Measurements from ENCODE around the gene RPS6KA5.
"Not testable (repeated sequence)": the region's sequence is repeated elsewhere in the genome, so short reads cannot be mapped to it uniquely, and the experiment has no call there.

Gene RPS6KA5

GRCh38 chr14:91027561-91027960, 32.9 kb downstream of the RPS6KA5 start:
- DNase-seq (ENCODE audit: low read depth): no peak

- DNase-seq (ENCODE audit: low read depth): not testable (repeated sequence)
Measured at GRCh38 chr14:91022622-91023028, 37.8 kb downstream of the RPS6KA5 start.

DNA sequence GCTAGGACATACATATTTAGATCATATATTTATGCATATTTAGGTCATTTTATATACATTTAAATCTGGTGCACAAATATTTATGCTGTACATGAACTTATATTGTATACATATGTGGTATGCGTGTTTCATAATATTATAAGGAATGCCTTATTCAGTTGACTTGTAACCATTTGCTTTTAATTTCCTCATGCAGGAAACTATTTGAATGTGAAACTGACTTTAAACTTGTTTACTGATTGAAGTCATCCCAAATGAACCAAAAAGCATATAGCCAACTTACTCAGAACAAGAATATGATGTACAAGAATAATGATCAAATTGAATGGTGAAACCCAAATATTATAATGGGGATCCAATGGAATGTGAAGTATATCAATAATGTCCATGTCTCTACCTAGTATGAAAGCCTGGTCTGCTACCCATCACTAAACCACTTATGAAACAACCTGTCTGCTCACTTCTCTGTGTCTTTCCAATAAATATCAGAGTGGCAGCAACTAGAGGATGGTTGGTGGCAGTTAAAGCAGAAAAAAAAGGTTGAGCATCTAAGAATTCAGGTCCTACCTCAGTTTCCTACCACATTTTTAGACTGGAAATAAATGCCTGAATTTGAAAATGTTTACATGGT, 38.3 kb downstream of the RPS6KA5 start:
- DNase-seq (ENCODE audit: low read depth): no peak

- DNase-seq (ENCODE audit: low read depth): no peak
Measured at GRCh38 chr14:91021115-91021514, 39.3 kb downstream of the RPS6KA5 start.

DNA sequence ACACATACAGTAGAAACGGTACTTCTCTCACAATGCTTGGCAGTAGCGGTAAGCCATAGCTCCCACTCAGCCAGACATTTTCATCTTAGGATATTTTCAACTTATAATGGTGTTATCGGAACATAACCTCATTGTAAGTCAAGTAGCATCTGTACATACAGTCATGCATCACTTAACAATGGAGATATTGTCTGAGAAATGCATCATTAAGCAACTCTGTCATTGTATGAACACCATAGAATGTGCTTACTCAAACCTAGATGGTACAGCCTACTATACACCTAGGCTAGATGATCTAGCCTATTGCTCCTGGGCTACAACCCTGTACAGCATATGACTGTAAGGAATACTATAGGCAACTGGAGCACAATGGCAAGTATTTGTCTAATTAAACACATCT, 40.8 kb downstream of the RPS6KA5 start:
- DNase-seq (ENCODE audit: low read depth): no peak

- DNase-seq (ENCODE audit: low read depth): no peak
Measured at GRCh38 chr14:91018481-91018880, 42.0 kb downstream of the RPS6KA5 start.

- no peak for DNase-seq (ENCODE audit: low read depth)
Measured at GRCh38 chr14:91016800-91017410, 43.5 kb downstream of the RPS6KA5 start.

DNA sequence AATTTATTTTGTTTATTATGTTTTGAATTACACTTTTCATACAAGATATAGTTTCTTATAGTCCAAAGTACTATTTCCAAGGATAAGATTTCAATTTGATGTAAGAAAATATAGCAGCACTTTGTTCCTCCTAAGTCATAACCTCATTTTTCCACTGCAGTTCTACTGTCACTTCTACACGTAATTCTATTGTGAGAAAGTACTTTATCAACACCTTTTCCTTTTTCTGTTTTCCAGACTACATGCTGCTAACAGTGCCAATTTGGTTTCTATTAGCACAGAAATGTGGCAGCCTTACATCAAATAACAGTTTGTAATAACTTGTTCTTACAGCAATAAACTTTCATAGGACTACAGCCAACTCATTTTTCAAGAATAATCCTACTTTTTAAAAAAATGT, 45.0 kb downstream of the RPS6KA5 start:
- no peak for DNase-seq (ENCODE audit: low read depth)

- no peak for DNase-seq (ENCODE audit: low read depth)
Measured at GRCh38 chr14:91012045-91012444, 48.4 kb downstream of the RPS6KA5 start.

DNA sequence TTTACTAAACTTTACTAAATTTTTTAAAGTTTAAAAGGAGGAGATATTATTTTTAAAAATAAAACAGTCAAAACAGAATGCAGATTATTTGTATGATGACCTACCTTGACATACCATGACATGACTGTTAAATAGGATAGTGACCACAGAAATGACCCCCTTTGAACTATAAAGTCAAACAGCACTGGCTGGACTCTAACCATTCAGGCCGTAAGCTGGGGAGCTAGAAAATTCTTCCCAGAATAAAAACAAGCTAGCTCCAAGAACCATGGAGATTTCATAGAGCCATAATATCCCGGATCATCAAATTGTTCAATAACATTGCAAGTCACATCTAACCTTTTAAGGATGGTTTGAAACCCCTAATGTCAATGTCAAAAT, 50.3 kb downstream of the RPS6KA5 start:
- DNase-seq (ENCODE audit: low read depth): no peak

- no peak for DNase-seq (ENCODE audit: low read depth)
Measured at GRCh38 chr14:91009501-91010152, 50.8 kb downstream of the RPS6KA5 start.

DNA sequence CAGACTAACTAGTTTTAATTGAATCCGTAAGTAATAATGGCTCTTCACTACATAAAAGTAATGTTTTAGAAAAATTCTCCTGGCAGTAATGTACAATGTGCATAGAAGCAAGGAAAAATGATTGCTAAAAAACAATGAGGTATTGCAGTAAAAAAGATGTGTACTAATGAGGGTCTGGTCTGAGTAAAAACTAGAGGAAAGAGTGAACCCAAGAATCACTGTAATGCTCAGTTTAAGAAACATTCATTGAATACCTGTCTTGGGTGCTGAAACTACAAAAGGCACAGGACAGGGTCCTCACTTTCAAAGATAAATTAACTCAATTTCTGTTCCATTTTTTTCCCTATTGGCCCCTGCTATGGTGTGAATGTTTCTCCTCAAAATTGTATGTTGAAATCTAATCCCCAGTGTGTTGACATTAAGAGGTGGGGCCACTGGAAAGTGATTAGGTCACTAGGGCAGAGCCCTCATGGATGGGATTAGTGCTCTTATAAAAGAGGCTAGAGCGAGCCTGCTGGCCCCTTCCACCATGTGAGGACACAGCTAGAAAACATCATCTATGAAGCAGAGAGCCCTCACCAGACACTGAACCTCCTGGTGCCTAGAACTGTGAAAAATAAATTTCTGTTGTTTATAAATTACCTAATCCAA, 51.6 kb downstream of the RPS6KA5 start:
- no peak for DNase-seq (ENCODE audit: low read depth)

- no peak for DNase-seq (ENCODE audit: low read depth)
Measured at GRCh38 chr14:91005716-91006115, 54.7 kb downstream of the RPS6KA5 start.

- no peak for DNase-seq (ENCODE audit: low read depth)
Measured at GRCh38 chr14:91004987-91005386, 55.5 kb downstream of the RPS6KA5 start.

- DNase-seq (ENCODE audit: low read depth): no peak
Measured at GRCh38 chr14:90999299-90999698, 61.1 kb downstream of the RPS6KA5 start.

GRCh38 chr14:90996967-90997366, 63.5 kb downstream of the RPS6KA5 start:
- no peak for DNase-seq (ENCODE audit: low read depth)

DNA sequence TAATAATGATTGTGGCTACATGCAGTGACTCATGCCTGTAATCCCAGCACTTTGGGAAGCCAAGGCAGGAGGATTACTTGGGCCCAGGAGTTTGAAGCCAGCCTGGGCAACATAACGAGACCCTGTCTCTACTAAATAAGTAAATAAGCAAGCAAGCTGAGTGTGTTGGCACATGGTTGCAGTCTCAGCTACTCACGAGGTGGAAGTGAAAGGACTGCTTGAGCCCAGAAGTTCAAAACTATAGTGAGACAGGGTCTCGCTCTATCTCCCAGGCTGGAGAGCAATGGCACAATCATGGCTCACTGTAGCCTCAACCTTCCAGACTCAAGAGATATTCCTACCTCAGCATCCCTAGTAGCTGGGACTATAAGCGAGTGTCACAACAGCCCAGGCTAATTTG, 64.7 kb downstream of the RPS6KA5 start:
- DNase-seq (ENCODE audit: low read depth): no peak

DNA sequence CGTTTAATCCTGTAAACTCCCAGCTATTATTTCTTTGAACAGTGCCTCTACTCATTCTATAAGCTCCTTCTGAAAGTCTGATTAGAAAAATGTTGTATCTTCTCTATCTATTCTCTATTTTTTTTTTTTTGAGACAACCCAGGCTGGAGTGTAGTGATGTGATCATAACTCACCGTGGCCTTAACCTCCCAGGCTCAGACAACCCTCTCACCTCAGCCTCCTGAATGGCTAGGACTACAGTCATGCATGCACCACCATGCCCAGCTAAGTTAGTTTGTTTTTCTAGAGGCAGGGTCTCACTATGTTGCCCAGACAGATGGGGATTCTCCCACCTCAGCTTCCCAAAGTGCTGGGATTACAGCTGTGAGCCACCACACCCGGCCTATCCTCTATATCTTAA, 66.6 kb downstream of the RPS6KA5 start:
- no peak for DNase-seq (ENCODE audit: low read depth)

DNA sequence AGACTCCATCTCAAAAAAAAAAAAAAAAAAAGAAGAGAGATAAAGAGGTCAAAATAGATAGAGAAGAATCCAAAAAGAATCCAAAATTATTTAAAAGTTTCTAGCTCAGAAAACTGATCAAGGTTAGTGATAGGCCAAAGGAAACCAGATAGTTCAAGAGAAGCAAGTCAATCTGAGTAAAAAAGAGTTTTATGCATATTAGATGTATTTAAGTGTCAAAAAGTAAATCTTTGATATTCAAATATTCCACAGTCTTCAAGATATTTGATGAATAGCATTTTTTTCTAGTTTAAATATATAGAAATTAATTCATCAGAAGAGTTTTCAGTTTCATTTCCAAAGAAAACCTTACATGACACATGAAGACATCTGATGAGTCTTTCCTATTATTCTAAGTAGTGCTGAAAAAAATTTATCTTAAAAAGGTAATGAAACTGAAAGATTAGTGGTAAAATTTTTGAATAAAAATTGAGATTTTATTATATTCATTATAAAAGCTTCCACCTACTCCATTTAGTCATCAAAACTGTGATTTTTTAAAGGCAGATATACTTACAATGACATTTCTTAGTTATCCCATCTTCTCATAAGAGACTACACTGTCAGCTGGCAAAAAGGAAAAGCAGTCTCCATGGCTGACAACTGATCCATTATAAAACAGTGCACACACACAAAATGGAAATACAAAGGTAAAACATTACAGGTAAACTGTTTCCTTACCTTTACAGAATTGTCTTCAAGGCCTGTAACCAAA, 68.6 kb downstream of the RPS6KA5 start:
- no peak for DNase-seq (ENCODE audit: low read depth)

DNA sequence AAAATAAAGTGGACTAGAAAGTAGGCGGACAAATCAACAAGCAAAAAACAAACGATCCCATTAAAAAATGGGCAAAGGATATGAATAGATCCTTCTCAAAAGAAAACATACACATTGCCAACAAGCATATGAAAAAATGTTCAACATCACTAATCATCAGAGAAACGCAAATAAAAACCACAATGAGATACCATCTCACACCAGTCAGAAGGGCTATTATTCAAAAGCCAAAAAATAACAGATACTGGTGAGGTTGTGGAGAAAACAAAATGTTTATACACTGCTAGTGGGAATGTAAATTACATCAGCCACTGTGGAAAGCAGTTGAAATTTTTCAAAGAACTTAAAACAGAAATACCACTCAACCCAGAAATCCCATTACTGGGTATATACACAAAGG, 70.3 kb downstream of the RPS6KA5 start:
- DNase-seq (ENCODE audit: low read depth): no peak

DNA sequence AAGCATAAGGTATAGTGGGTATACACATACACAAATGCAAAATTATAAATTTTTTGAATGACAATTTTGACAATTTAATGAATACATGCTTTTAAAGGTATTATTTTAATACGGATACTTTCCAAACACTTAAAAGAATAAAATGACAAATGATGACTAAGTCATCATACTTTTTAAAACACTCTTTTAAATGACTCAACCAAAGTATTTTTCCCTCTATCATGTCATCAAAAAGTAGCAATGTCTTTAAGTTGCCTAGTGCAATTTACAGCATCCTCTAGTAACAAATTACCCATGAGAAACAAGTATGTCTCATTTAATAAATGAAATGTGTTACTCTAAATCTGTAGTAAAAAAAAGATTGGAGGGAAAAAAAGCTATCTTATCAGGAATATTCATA, 73.3 kb downstream of the RPS6KA5 start:
- DNase-seq (ENCODE audit: low read depth): no peak

GRCh38 chr14:90986510-90986909, 73.9 kb downstream of the RPS6KA5 start:
- DNase-seq (ENCODE audit: low read depth): no peak
